Measurements from ENCODE around the gene OR10P1.

GRCh38 chr12:55666508-55666907, 29.8 kb downstream of the OR10P1 start:
- TF ChIP-seq CTCF (IDR thresholded peaks at IDR 0.05; ENCODE audit: low read length): no peak
- no peak for TF ChIP-seq EZH2phosphoT487 (IDR thresholded peaks at IDR 0.05; ENCODE audit: low read length)

All from MM.1S (cell line).